Cardiac fibroblast (primary cell): ENCODE data around the gene ZBTB48.

Experiments used
- DNase-seq, 2 donors: peaks; one replicate each; pipeline versions ENCODE4 v3.0.0 to v3.0.0-alpha.2; 2010; ENCODE audit warnings: low read depth in 2 of 2
- H3K4me3 ChIP-seq, 2 donors: replicated peaks in 1 of 2; 1 replicate in 1 of 2; 2 replicates in 1 of 2; pipeline ENCODE4 v1.5.1; 2011; ENCODE audit warnings: low read depth in 2 of 2, low read length in 2 of 2, mild to moderate bottlenecking in 2 of 2, moderate library complexity in 1 of 2
- TF ChIP-seq, protein P1 (sequence below): IDR thresholded peaks from one replicate; pipeline ENCODE4 v1.5.1; 2011; ENCODE audit warnings: low read depth, mild to moderate bottlenecking, low read length, inconsistent platforms

ZBTB48 gene

GRCh38 chr1:6591644-6592043 is 11.8 kb downstream of the ZBTB48 start:
- no peak for DNase-seq
- TF ChIP-seq, protein P1, sequence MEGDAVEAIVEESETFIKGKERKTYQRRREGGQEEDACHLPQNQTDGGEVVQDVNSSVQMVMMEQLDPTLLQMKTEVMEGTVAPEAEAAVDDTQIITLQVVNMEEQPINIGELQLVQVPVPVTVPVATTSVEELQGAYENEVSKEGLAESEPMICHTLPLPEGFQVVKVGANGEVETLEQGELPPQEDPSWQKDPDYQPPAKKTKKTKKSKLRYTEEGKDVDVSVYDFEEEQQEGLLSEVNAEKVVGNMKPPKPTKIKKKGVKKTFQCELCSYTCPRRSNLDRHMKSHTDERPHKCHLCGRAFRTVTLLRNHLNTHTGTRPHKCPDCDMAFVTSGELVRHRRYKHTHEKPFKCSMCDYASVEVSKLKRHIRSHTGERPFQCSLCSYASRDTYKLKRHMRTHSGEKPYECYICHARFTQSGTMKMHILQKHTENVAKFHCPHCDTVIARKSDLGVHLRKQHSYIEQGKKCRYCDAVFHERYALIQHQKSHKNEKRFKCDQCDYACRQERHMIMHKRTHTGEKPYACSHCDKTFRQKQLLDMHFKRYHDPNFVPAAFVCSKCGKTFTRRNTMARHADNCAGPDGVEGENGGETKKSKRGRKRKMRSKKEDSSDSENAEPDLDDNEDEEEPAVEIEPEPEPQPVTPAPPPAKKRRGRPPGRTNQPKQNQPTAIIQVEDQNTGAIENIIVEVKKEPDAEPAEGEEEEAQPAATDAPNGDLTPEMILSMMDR, result no peak
- H3K4me3 ChIP-seq, result no peak overlapping the region

- DNase-seq, result no peak
- H3K4me3 ChIP-seq, result no peak overlapping the region
- TF ChIP-seq, protein P1, result no peak
These were observed 12.6 kb downstream of the ZBTB48 start for GRCh38 chr1:6592441-6592840.

DNA sequence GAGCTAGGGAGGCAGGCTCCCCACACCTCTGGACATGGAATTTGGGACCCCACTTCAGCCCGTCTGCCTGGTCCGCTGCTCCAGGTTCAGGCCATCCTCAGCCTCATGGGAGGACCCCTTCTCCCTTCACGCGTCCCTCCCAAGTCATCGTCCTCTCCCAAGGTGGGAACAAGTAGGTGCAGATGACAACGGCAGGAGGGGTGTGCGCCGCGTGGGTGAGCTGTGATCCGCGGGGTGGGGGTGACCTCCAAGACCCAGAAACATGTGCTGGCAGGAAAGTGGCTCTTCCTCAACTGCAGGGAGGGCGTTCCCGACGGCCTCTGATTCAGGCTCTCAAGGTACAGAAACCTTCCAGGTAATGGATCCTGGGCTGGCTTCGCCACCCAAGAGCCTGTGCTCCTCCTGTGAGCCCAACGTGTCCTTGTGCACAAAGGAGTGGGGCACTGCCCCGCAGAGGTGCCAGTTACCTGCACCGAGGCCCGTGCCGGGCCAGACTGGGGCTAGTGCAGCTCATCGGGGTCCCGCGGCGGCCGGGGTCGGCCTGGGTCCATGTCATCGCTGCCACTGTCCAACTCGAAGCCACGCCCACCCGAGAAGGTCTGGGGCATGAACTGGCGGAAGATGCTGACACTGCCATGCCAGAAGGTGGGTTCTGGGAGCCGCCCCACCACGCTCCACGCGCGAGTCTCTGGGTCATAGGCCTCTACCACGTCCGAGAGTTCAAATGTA is 13.2 kb downstream of the ZBTB48 start:
- no peak overlapping the region for H3K4me3 ChIP-seq
- no peak for DNase-seq
- TF ChIP-seq, protein P1, result no peak

DNA sequence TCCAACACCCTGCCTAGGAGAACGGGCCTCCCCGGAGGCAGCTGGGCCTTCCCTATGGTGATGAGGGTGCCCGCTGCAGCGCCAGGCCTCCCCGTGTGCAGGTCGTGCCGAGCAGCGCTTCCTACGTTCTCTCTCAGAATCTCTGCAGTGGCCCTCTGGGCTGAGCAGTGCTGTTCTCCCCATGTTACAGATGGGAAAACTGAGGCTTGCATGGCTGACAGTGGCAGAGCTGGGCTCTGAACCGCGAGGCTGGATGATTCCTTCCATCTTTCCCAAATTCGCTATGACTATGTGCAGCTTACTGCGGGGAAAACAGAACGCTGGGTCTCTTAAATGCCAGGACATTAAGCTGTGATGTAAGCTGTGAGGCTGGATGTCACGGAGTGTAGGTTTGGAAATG is 14.0 kb downstream of the ZBTB48 start:
- no peak overlapping the region for H3K4me3 ChIP-seq
- TF ChIP-seq, protein P1, result no peak
- no peak for DNase-seq

- TF ChIP-seq, protein P1, result no peak
- DNase-seq, result no peak
- H3K4me3 ChIP-seq, result no peak overlapping the region
These were observed 15.4 kb downstream of the ZBTB48 start for GRCh38 chr1:6594977-6595740.

GRCh38 chr1:6596351-6596750 is 16.6 kb downstream of the ZBTB48 start:
- DNase-seq, result no peak
- TF ChIP-seq, protein P1, result no peak
- no peak overlapping the region for H3K4me3 ChIP-seq
